Mesenteric fat pad (tissue), 1 donor: Measurements from ENCODE around the gene KLHL33. TPM values are rescaled to one million over a fixed set of nuclear protein-coding genes. Genes with fewer than 3 reads are reported as not detected.
"Not testable (repeated sequence)": the region's sequence is repeated elsewhere in the genome, so short reads cannot be mapped to it uniquely, and the experiment has no call there.

ENCODE experiments used
- DNase-seq: peaks from one replicate; pipeline ENCODE4 v3.0.0-alpha.2; 2020; ENCODE audit warnings: low spot score
- total RNA-seq: library from RNA; stranded (reverse); fragmentation: NEBNext Ultra II Directional; extraction: Animal tissue kit (Norgen Biotek cat#: 25700); gene quantifications from one replicate; pipeline ENCODE4 v1.2.1, GENCODE V29; 2021
- donor health status: DM: yes; HTN: yes; CAD: no.

KLHL33 gene
- total RNA-seq, 1 donor from 2014 or later: 0.35 TPM

DNA sequence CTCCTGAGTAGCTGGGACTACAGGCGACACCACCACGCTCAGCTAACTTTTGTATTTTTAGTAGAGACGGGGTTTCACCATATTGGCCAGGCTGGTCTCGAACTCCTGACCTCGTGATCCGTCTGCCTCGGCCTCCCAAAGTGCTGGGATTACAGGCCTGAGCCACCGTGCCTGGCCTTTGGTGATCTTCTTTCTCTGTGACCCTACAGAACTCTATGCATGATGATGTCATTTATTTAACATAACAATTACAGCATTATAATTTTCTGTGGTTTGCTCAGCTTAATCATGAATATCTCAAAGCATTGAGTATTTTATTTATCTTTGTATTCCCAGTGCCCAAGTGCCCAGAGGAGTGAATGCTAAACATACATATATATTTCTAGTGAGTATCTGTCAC, 16.9 kb upstream of the KLHL33 start:
- not testable (repeated sequence) for DNase-seq

DNA sequence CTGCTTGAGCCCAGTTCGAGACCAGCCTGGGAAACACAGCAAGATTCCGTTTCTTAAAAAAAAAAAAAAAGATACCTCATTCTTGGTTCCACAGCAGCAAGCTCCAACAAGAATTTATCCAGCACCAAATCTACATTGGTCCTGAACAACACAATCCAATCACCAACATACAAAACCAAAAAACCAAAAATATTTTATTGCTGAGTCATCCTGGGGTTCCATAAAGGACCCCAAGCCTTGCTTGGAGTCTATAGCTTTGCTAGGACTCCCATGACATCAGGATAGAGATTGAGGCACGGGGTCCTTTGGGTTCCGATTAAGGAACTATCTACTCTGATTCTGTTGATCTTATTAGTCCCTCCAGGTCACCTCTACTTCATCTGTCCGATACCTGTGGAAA, 10.9 kb upstream of the KLHL33 start:
- DNase-seq: no peak

GRCh38 chr14:20443650-20444049, 7.7 kb upstream of the KLHL33 start:
- not testable (repeated sequence) for DNase-seq

- no peak for DNase-seq
Observed at GRCh38 chr14:20441461-20441860, 5.5 kb upstream of the KLHL33 start.

- DNase-seq: no peak
Observed at GRCh38 chr14:20440882-20441281, 4.9 kb upstream of the KLHL33 start.

DNA sequence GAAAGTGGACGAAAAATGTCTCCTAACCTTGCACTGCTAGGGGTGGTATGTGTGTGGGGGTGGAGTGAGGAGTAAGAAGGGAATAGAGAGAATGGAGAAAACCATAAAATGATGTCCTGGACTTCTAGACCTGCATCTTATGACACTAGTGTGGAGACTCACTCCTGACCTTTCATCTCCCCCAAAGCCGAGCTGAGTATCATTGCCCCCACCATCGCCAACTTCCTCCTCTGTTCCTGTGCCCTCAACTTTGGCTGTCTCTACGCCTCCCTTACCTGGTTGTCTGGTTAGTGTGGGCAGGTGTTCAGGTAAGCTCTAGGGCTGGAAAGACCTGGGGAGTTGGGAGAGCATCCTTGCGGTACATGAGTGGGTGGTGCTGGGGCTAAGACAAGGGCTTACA, 4.5 kb upstream of the KLHL33 start:
- DNase-seq: no peak

DNA sequence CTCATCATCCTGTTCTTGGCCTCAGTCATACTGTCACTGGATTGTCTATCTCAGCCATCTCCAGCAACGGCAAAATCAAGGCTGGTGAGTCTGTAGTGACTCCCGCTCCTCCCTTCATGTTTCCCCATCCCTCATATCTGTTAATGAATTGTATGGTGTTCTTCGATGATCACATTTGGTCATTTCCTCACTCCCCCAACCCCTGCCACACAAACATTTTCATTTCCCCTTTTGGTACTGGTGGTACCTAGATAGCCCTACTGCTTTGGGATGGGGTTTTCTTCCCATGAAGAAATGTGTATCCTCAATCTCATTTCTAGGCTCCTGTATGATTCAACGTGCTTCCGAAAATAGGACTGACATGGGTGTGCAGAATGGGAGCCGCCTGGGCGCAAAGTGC, 2.7 kb upstream of the KLHL33 start:
- DNase-seq: no peak

- DNase-seq: no peak
Observed at GRCh38 chr14:20436363-20436755, 393 bp upstream of the KLHL33 start.

GRCh38 chr14:20434701-20435581, 1.0 kb downstream of the KLHL33 start:
- DNase-seq: no peak

GRCh38 chr14:20429801-20430669, 5.9 kb downstream of the KLHL33 start:
- no peak for DNase-seq

DNA sequence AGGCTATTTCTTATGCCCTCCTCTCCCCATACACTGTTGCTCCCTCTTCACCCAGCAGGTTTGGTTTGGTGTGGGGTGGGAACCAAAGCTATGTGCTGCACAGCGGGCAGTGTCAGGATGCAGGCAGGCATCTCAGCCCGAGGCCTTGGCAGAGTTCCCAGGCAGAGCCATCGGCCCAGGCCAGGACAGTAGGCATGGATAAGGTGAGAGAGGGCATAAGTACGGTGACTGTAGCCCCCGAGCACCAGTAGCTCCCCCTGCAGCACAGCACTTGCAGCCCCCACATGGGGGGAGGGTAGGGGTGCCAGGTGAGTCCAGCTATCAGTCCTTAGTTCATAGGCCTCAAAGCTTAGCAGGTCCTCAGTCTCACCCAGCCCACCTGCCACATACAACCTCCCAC, 7.2 kb downstream of the KLHL33 start:
- no peak for DNase-seq

DNA sequence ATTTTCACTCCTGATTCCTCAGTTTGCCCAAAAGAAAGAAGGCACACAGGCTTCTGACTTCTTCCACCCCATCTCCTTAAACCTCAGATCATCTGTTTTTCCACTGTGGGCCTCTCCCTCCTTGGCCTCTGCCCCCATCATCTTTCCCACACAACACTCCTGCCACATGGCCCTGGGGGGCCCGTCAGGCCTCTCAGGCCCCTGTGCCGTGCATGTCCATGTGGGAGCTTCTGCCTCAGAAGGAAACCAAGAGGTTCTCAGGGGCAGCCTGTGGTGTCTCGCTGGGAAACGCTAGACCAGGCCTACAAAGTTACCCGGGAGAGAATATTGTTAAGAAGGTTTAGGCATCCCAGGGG, 8.0 kb downstream of the KLHL33 start:
- no peak for DNase-seq

- DNase-seq: no peak
Observed at GRCh38 chr14:20427231-20428009, 8.5 kb downstream of the KLHL33 start.

- no peak for DNase-seq
Observed at GRCh38 chr14:20424851-20425250, 11.1 kb downstream of the KLHL33 start.

- DNase-seq: no peak
Observed at GRCh38 chr14:20422886-20423285, 13.1 kb downstream of the KLHL33 start.

GRCh38 chr14:20421267-20421666, 14.7 kb downstream of the KLHL33 start:
- DNase-seq: no peak

GRCh38 chr14:20419419-20419818, 16.5 kb downstream of the KLHL33 start:
- no peak for DNase-seq

- no peak for DNase-seq
Observed at GRCh38 chr14:20418501-20418909, 17.5 kb downstream of the KLHL33 start.

- DNase-seq: no peak
Observed at GRCh38 chr14:20417250-20418186, 18.4 kb downstream of the KLHL33 start.

DNA sequence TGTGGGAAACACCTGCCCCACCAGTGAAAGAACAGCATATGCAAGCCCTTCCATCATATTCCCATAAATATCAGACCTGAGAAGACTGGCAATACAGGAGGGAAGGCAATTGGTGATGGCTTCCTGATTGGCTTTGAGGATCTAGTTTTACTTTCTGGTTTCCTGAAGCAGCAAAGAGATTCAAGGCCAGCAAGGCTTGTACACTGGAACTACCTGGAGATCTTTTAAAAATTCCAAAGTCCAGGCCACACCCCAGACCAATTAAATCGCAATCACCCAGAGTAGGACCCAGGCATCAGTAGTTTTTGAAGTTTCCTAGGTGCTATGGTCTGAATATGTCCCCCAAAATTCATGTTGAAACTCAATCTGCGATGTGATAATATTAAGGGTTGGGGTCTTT, 19.7 kb downstream of the KLHL33 start:
- no peak for DNase-seq
